Measurements from ENCODE around the gene BTD.

The BTD gene

DNA sequence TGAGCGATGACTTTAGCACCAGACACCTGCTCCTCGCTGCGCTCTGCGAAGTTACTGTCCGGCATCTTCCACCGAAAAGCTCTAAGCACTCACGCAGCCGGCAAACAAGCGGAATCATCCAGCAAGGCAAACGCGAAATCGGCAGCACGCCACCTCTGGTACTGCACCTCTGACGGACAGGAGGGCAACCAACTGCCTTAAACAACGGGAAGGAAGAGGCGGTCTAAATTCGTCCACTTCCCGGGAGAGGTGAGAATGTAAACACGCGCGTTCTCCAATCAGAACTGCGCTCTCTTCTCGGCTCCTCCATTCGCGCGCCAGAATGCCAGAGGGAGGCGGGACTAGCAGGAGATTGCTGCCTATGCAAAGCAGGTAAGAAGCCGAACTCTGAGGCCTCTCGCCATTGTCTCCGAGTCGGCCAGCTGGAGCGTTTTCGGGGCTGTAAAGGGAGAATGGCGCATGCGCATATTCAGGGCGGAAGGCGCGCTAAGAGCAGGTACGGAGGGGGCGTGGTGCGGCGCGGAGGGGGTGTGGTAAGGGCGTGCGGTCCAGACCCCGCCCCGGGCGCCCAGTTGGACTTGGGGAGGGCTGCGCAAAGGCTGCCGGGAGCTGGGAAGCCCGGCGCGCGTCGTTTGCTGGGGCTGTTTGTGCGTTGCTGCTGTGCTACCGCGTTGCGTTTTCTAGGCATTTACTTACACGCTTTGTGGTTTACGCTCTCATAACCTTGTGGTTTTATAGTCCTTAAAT lies at the start of gene BTD, which contains the start of gene HACL1:
Gene BTD, plus strand, starts transcription at position 347 of the 747 bp plus-strand sequence. CDS start 33,695 bp downstream, outside the sequence.
Gene HACL1, minus strand, starts transcription at position 171 of the 747 bp plus-strand sequence. Its CDS starts 106 bp downstream, at position 65.
- peak; percentile 94 for DNase-seq (ENCODE audit: insufficient read length, low spot score)
- FAIRE-seq, result peak; percentile 86

GRCh38 chr3:15551902-15552301 lies 49.6 kb upstream of the BTD start:
- no peak for FAIRE-seq
- DNase-seq (ENCODE audit: insufficient read length, low spot score), result no peak

- FAIRE-seq (no peak), DNase-seq (ENCODE audit: insufficient read length, low spot score) (no peak)
Measured at GRCh38 chr3:15553749-15554148, 47.8 kb upstream of the BTD start.

- DNase-seq (ENCODE audit: insufficient read length, low spot score), result no peak
- FAIRE-seq, result no peak
Measured at GRCh38 chr3:15556512-15556911, 45.0 kb upstream of the BTD start.

- no peak for FAIRE-seq
- peak; percentile 54 for DNase-seq (ENCODE audit: insufficient read length, low spot score)
Measured at GRCh38 chr3:15557511-15557946, 44.0 kb upstream of the BTD start.

DNA sequence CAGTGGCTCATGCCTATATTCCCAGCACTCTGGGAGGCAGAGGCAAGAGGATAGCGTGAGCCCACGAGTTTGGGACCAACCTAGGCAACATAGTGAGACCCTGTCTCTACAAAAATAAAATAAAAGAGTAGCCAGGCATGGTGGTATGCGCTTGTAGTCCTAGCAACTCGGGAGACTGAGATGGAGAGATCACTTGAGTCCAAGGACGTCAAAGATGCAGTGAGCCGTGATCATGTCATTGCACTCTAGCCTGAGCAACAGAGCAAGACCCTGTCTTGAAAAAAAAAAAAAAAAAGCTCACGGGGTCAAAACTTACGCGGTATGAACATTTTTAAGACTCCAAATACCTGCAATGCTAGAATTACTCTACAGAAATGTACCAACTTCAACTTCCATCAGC lies 43.0 kb upstream of the BTD start:
- FAIRE-seq (no peak), DNase-seq (ENCODE audit: insufficient read length, low spot score) (no peak)

DNA sequence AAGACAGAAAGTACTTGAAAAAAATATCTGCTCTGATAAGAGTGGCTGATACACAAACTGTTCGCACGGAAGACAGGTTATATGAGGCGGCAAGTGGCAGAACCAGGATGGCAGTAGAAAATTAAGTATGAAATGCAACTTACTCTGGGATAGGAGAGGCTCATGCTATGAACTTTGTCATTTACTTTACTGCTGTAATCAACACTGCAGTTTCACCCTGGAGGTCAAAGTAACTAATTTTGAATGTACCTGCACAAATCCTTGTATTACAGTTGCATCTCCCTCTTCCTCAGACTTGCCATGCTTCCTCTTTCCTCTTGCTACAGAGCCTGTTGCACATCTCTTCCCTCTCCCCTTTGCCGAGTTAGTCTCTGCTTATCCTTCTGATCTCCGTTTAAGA lies 39.0 kb upstream of the BTD start:
- FAIRE-seq, result no peak
- no peak for DNase-seq (ENCODE audit: insufficient read length, low spot score)

DNA sequence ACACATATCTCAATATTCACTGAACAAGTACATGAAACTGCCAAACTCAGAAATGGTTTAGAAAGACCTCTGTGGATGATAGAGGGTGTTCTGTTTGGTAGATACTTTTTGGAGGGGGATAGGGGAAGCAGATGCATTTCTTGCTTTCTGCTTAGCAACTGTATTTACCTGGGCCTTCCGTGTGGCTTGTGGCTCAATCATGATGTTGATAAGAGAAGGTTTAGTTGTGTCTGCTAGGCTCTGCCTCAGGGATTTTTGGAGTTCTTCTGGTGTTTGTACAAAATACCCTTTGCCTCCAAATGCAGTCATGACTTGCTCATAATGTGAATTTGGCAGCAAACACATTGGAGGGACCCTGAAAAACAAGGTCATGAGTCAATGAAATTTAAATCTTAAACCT lies 38.4 kb upstream of the BTD start:
- DNase-seq (ENCODE audit: insufficient read length, low spot score) (no peak), FAIRE-seq (no peak)

DNA sequence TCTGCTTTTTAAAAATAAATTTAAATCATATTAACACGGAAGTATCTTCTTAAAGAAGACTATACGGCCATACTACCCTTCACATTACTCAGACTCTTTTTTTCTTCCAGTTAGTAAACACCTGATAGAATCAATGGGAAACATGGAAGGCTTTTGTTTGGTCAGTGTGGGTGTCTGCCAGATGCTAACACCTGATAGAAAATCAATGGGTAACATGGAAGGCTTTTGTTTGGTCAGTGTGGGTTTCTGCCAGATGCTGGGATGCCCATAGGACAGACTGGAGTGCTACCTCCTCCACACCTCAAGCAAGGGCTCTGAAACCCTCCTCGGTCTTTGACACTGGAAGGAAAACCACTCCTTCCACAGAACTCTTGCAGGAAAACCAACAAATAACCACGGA lies 29.4 kb upstream of the BTD start:
- FAIRE-seq (no peak), DNase-seq (ENCODE audit: insufficient read length, low spot score) (no peak)

- DNase-seq (ENCODE audit: insufficient read length, low spot score), result no peak
- no peak for FAIRE-seq
Measured at GRCh38 chr3:15575446-15575845, 26.1 kb upstream of the BTD start.

DNA sequence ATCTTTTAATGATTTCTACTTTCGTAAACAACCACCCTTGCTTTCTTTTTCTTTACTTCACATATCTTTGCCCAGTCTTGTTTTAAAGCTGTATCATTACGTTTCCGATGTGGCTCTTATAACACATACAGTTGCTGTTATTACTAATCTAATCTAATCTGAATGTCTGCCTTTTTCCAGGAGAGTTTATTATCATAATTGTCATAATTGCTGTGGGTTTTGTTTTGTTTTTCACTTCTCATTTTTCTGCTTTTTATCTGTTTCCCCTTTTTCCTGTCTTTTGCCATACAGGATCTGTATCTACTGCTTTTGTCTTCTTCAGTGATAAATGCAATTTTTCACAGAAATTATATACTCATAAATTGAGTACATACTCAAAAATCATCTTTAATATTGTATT lies 25.1 kb upstream of the BTD start:
- FAIRE-seq (no peak), DNase-seq (ENCODE audit: insufficient read length, low spot score) (no peak)

DNA sequence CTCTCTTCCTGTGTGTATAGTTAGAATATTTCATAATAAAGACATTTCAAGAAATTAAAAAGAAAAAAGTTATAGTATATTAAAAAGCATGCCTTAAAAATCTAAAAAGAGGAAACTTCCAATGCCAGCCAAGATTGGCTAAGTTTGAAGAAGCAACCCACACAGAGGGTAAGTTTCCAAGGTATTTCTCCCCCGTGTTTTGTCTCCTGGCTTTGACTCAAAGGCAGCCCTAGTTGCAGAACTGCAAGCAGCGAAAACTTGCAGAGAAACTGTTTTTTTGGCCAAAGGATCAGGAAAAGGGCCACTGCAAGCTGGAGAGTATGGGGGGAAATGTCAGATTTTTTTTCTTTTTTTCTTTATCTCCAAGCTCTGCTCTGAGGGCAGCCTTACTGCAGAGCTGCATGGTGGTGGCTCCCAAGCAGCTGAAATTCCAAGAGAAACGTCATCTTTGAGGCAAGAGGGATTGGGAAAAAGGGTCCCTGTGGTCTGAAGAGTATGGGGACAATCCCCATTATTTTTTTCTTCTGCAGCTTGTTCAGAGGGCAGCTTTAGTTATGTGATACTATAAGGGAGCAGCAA lies 23.2 kb upstream of the BTD start:
- FAIRE-seq (no peak), DNase-seq (ENCODE audit: insufficient read length, low spot score) (no peak)

- FAIRE-seq, result no peak
Measured at GRCh38 chr3:15579051-15579450, 22.5 kb upstream of the BTD start.

GRCh38 chr3:15581471-15582394 lies 19.8 kb upstream of the BTD start:
- DNase-seq (ENCODE audit: insufficient read length, low spot score) (no peak), FAIRE-seq (no peak)

More at GRCh38 chr3:15579051-15579450, 22.5 kb upstream of the BTD start:
- DNase-seq (ENCODE audit: insufficient read length, low spot score), result no peak

DNA sequence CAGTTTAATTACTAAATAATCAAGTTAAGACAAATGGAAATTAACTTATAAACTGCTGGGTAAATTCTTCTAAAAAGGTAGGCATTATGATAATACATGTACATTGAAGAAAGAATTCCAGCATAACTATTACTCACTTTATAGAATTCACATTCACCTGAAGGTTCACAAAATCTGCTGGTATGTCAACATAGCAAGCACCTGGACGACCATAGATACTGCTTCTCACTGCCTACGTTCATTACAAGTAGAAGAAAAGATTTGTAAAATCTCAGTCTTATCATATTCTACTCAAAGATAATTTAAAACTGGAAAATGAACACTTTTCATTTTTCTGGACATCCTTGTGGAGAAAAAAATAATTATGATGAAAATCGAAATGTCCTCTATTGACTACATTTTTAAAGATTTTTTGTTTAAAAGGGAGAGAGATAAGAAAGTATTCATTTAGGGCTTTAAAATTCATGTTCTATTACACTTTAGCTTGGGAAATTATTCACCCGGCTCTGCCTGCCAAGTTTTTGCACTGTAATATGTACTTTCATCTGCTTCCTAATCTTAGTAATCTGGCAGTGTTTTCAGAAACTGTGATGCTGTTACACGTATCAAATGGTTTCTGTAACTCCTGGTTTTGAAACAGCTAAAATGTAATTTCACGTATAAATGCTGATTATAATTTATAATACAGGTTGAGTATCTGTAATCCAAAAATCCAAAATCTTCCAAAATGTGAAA lies 16.3 kb upstream of the BTD start:
- DNase-seq (ENCODE audit: insufficient read length, low spot score), result no peak
- no peak for FAIRE-seq

DNA sequence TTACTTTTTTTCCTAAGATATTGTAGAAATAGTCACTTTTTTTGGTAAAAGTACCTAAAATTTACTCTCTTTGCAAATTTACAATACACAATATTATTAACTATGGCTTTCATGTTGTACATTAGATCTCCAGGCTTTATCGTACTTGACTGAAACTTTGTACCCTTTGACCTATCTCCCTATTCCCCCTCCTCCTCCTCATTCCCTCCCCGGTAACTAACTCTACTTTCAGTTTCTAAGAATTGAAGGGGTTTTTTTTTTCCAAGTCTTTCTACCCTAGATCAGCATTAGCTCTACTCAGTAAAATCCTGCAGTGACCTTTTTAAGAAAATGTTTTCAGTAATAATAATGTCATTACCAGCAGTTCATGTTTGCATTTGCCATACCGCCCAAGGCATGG lies 10.3 kb upstream of the BTD start:
- FAIRE-seq (no peak), DNase-seq (ENCODE audit: insufficient read length, low spot score) (no peak)

- FAIRE-seq (no peak), DNase-seq (ENCODE audit: insufficient read length, low spot score) (no peak)
Measured at GRCh38 chr3:15591928-15592327, 9.6 kb upstream of the BTD start.

GRCh38 chr3:15592968-15593367 lies 8.6 kb upstream of the BTD start:
- FAIRE-seq, result no peak
- no peak for DNase-seq (ENCODE audit: insufficient read length, low spot score)

DNA sequence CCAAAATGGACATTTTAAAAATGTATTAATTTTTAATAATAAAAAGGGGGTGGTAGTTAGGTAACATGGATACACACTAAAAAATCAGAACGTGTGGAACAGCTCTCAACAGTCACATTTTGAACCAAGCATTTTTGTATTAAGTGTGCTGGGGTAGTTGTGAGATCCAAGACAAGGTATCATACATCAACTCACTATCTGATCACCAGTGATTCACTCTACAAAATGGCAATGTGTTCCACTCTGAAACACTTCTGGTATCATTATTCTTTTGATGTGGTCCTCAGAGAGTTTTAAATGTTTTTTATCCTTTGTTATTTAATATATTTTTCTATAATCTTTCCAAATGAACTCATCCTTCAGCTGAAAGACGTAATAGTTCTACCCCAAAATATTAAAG lies 5.6 kb upstream of the BTD start:
- no peak for FAIRE-seq
- no peak for DNase-seq (ENCODE audit: insufficient read length, low spot score)

- DNase-seq (ENCODE audit: insufficient read length, low spot score) (no peak), FAIRE-seq (no peak)
Measured at GRCh38 chr3:15601046-15601398, 523 bp upstream of the BTD start.

DNA sequence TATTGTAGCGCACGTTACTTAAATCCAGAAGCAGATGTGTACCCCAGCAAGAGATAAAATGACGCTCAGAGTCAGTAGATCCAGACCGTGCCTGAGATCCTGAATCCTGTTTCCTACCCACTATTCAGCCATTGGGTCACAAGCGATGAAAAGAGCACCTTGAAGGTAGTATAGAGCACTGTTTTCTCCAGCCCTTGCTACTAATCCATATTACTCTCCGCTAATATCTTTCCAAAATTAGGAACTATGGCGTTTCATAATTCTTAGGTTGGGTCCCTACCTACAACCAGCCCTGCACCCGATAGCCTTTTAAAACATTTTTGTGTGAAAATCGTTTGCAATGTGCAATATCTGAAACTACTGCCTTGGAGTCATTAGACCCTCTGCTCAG lies 596 bp downstream of the BTD start:
- FAIRE-seq (no peak), DNase-seq (ENCODE audit: insufficient read length, low spot score) (no peak)
